ENCODE data around the gene SNX14. TPM values are rescaled to one million over a fixed set of nuclear protein-coding genes. Genes with fewer than 3 reads are reported as not detected.

Gene SNX14
- total and polyA plus RNA-seq, 2 of the 13 experiments (the other 11 are each of a cell fraction or from before 2014, with no cell fraction given), result 83.5 to 112 TPM

GRCh38 chr6:85642774-85643536 lies 49.3 kb upstream of the SNX14 start, which contains the start of gene SYNCRIP (continued):
- TF ChIP-seq MLXIP (CRISPR knock-in tag; IDR thresholded peaks at IDR 0.05; ENCODE audit: borderline replicate concordance) (no peak), MAFF (IDR thresholded peaks at IDR 0.05; ENCODE audit: low read depth, low read length) (0 out of 2 replicates have a peak, but pooled peaks have one; percentile 2), YY1 (IDR thresholded peaks at IDR 0.05; ENCODE audit: insufficient read depth, insufficient replicate concordance, low read depth, low read length) (peak; percentile 93), CBFB (CRISPR knock-in tag; IDR thresholded peaks at IDR 0.05) (0 out of 2 replicates have a peak, but pooled peaks have one; percentile 8), SP1 (IDR thresholded peaks at IDR 0.05) (no peak), SP1 (CRISPR knock-in tag; IDR thresholded peaks at IDR 0.05) (peak; percentile 95), CSRNP1 (CRISPR knock-in tag; IDR thresholded peaks at IDR 0.05) (peak; percentile 74; the same call in 1 of the 2 replicates), THAP9 (CRISPR knock-in tag; IDR thresholded peaks at IDR 0.05; ENCODE audit: borderline replicate concordance) (peak; percentile 82; the same call in 1 of the 2 replicates), CTCF (CRISPR knock-in tag; IDR thresholded peaks at IDR 0.05) (peak; percentile 17; the same call in 1 of the 2 replicates), RBM22 (optimal IDR thresholded peaks at IDR 0.05; ENCODE audit: low read length) (peak; percentile 36), SAFB2 (CRISPR knock-in tag; IDR thresholded peaks at IDR 0.05; ENCODE audit: borderline replicate concordance, low read depth) (peak; percentile 11; the same call in 1 of the 2 replicates), PAWR (CRISPR knock-in tag; IDR thresholded peaks at IDR 0.05; ENCODE audit: borderline replicate concordance) (no peak), ZSCAN21 (CRISPR knock-in tag; IDR thresholded peaks at IDR 0.05; ENCODE audit: borderline replicate concordance) (peak; percentile 75), HNRNPLL (IDR thresholded peaks at IDR 0.05; ENCODE audit: low read depth, low read length, poor library complexity, severe bottlenecking) (peak; percentile 81), ZBTB14 (CRISPR knock-in tag; IDR thresholded peaks at IDR 0.05) (peak; percentile 96), DNMT3B (CRISPR knock-in tag; conservative IDR thresholded peaks at IDR 0.05) (0 out of 2 replicates have a peak, but pooled peaks have one; percentile 13), REL (CRISPR knock-in tag; conservative IDR thresholded peaks at IDR 0.05) (peak; percentile 64; the same call in 1 of the 2 replicates)

Data from HepG2 (cell line).